OCI-LY1 (cell line): ENCODE data around the gene NR1D2.

Source experiments
- H2AFZ ChIP-seq: fragments of 200-600 bp; sonication (generic), shearing (Covaris generic); 2 replicates; pipeline ENCODE4 v1.6.0; 2014; ENCODE audit warnings: antibody characterized with exemption, mild to moderate bottlenecking, low read length
- H3F3A ChIP-seq: fragments of 200-600 bp; sonication (generic), shearing (Covaris generic); 2 replicates; pipeline ENCODE4 v1.6.0; 2014; ENCODE audit warnings: mild to moderate bottlenecking, antibody characterized with exemption, low read length, moderate library complexity; ENCODE audit not compliant: insufficient read depth
- H3K27ac ChIP-seq: fragments of 200-600 bp; sonication (generic); 2 replicates; pipeline ENCODE4 v1.5.1; 2014; ENCODE audit warnings: low read length, mixed run types, mild to moderate bottlenecking, low read depth; ENCODE audit not compliant: poor library complexity, severe bottlenecking
- H3K27me3 ChIP-seq: fragments of 200-600 bp; sonication (generic); 2 replicates; pipeline ENCODE4 v1.6.0; 2014; ENCODE audit warnings: antibody characterized with exemption, mild to moderate bottlenecking, low read length, moderate library complexity; ENCODE audit not compliant: insufficient read depth
- H3K36me3 ChIP-seq: fragments of 200-600 bp; sonication (generic); 2 replicates; pipeline ENCODE4 v1.6.1; 2014; ENCODE audit warnings: mild to moderate bottlenecking, antibody characterized with exemption, low read length, moderate library complexity, mixed read lengths; ENCODE audit not compliant: insufficient read depth
- H3K4me1 ChIP-seq: fragments of 200-600 bp; sonication (generic); 2 replicates; pipeline ENCODE4 v1.5.1; 2014; ENCODE audit warnings: mild to moderate bottlenecking, low read length, moderate library complexity; ENCODE audit not compliant: insufficient read depth, severe bottlenecking
- H3K4me2 ChIP-seq: fragments of 200-600 bp; sonication (generic), shearing (Covaris generic); 2 replicates; pipeline ENCODE4 v1.6.1; 2014; ENCODE audit warnings: low read length
- H3K4me3 ChIP-seq: fragments of 200-600 bp; sonication (generic); 2 replicates; pipeline ENCODE4 v1.5.1; 2014; ENCODE audit warnings: low read length, low read depth, mild to moderate bottlenecking, mixed read lengths; ENCODE audit not compliant: poor library complexity, severe bottlenecking
- H3K79me2 ChIP-seq: fragments of 200-600 bp; shearing (Covaris generic); 2 replicates; pipeline ENCODE4 v1.6.1; 2016; ENCODE audit warnings: mixed run types, low read length, mixed read lengths; ENCODE audit not compliant: insufficient read depth
- H3K9ac ChIP-seq: fragments of 200-600 bp; sonication (generic), shearing (Covaris generic); 2 replicates; pipeline ENCODE4 v1.6.1; 2014; ENCODE audit warnings: mild to moderate bottlenecking, low read length, mixed read lengths
- H3K9me2 ChIP-seq: fragments of 200-600 bp; sonication (generic), shearing (Covaris generic); 2 replicates; pipeline ENCODE4 v1.6.1; 2014; ENCODE audit warnings: low read depth, mild to moderate bottlenecking, low read length, mixed read lengths
- H3K9me3 ChIP-seq: fragments of 200-600 bp; shearing (Covaris generic); 2 replicates; pipeline ENCODE4 v1.6.1; 2014; ENCODE audit warnings: low read length, mixed read lengths
- H4K20me1 ChIP-seq: fragments of 200-600 bp; sonication (generic), shearing (Covaris generic); 2 replicates; pipeline ENCODE4 v1.6.0; 2016; ENCODE audit warnings: mild to moderate bottlenecking, low read length; ENCODE audit not compliant: insufficient read depth
- CTCF ChIP-seq: fragments of 200-600 bp; sonication (generic), shearing (Covaris generic); IDR thresholded peaks from 2 replicates; pipeline ENCODE4 v1.5.1; 2017; ENCODE audit warnings: mild to moderate bottlenecking, antibody characterized with exemption, low read length, moderate library complexity, mixed read lengths
- EZH2 ChIP-seq: fragments of 200-600 bp; sonication (generic), shearing (Covaris generic); IDR thresholded peaks from 2 replicates; pipeline ENCODE4 v1.8.0; 2017; ENCODE audit warnings: borderline replicate concordance, mixed run types, mild to moderate bottlenecking, antibody characterized with exemption, low read length, moderate library complexity, mixed read lengths

Gene NR1D2

GRCh38 chr3:23937296-23937695 is 7.8 kb upstream of the NR1D2 start:
- TF ChIP-seq CTCF (no peak), EZH2 (no peak)
- Histone ChIP-seq H3F3A (no peaks in the 10 kb centered on the region), H3K27ac (no peak overlapping the region), H3K9me3 (no peaks in the 10 kb centered on the region), H3K4me3 (no peak overlapping the region), H3K4me1 (no peaks in the 10 kb centered on the region), H3K79me2 (no peaks in the 10 kb centered on the region), H3K9ac (no peak overlapping the region), H4K20me1 (no peaks in the 10 kb centered on the region), H3K27me3 (no peaks in the 10 kb centered on the region), H3K4me2 (no peak overlapping the region), H3K36me3 (no peaks in the 10 kb centered on the region), H2AFZ (no peak overlapping the region), H3K9me2 (no peaks in the 10 kb centered on the region)

- no peak overlapping the region for H3K4me3 ChIP-seq
Measured at GRCh38 chr3:23938688-23939087, 6.4 kb upstream of the NR1D2 start.

GRCh38 chr3:23940775-23941174 is 4.3 kb upstream of the NR1D2 start:
- H3K4me3 ChIP-seq, result no peak overlapping the region
- no peak overlapping the region for H3K4me2 ChIP-seq
- no peaks in the 10 kb centered on the region for H3K9me3 ChIP-seq
- no peak overlapping the region for H3K9ac ChIP-seq
- H3F3A ChIP-seq, result no peaks in the 10 kb centered on the region; the same call in 1 of the 2 replicates
- peaks cover 7% of the 10 kb centered on the region for H3K4me1 ChIP-seq
- no peaks in the 10 kb centered on the region for H3K9me2 ChIP-seq
- H4K20me1 ChIP-seq, result no peaks in the 10 kb centered on the region
- H3K27me3 ChIP-seq, result no peaks in the 10 kb centered on the region
- no peak overlapping the region for H2AFZ ChIP-seq
- no peaks in the 10 kb centered on the region for H3K79me2 ChIP-seq
- H3K36me3 ChIP-seq, result no peaks in the 10 kb centered on the region
- TF ChIP-seq CTCF (no peak), EZH2 (no peak)
- no peak overlapping the region for H3K27ac ChIP-seq

More at GRCh38 chr3:23938688-23939087, 6.4 kb upstream of the NR1D2 start:
- no peak overlapping the region for H3K4me2 ChIP-seq
- no peaks in the 10 kb centered on the region for H3K79me2 ChIP-seq
- TF ChIP-seq CTCF (no peak), EZH2 (no peak)
- H4K20me1 ChIP-seq, result no peaks in the 10 kb centered on the region
- H3K27ac ChIP-seq, result no peak overlapping the region
- no peak overlapping the region for H2AFZ ChIP-seq
- H3F3A ChIP-seq, result no peaks in the 10 kb centered on the region; the same call in 1 of the 2 replicates
- no peaks in the 10 kb centered on the region for H3K4me1 ChIP-seq
- no peaks in the 10 kb centered on the region for H3K9me2 ChIP-seq
- no peaks in the 10 kb centered on the region for H3K9me3 ChIP-seq
- H3K36me3 ChIP-seq, result no peaks in the 10 kb centered on the region
- H3K27me3 ChIP-seq, result no peaks in the 10 kb centered on the region
- no peak overlapping the region for H3K9ac ChIP-seq
